Endodermal cell (in vitro differentiated cells): ENCODE measurements around the gene KCTD1. TPM values are rescaled to one million over a fixed set of nuclear protein-coding genes. Genes with fewer than 3 reads are reported as not detected.

ENCODE experiments used
- DNase-seq: peaks from one replicate; pipeline ENCODE4 v3.0.0-alpha.2; 2017
- H3K27ac ChIP-seq: 2 replicates; pipeline ENCODE4 v1.5.1; 2013; ENCODE audit warnings: mild to moderate bottlenecking, low read depth, low read length, moderate library complexity
- H3K27me3 ChIP-seq: 2 replicates; pipeline ENCODE4 v1.6.1; 2013; ENCODE audit warnings: mild to moderate bottlenecking, low read length, moderate library complexity; ENCODE audit not compliant: insufficient read depth, control insufficient read depth, poor library complexity, severe bottlenecking
- H3K36me3 ChIP-seq: 2 replicates; pipeline ENCODE4 v1.7.0; 2013; ENCODE audit warnings: mild to moderate bottlenecking, low read length, moderate library complexity; ENCODE audit not compliant: control insufficient read depth, insufficient read depth
- H3K4me1 ChIP-seq: one replicate; pipeline ENCODE4 v1.7.0; 2013; ENCODE audit warnings: low read length; ENCODE audit not compliant: control insufficient read depth, insufficient read depth
- H3K4me3 ChIP-seq: 2 replicates; pipeline ENCODE4 v1.5.1; 2013; ENCODE audit warnings: mild to moderate bottlenecking, low read length, moderate library complexity
- H3K9ac ChIP-seq: 2 replicates; pipeline ENCODE4 v1.6.1; 2013; ENCODE audit warnings: mild to moderate bottlenecking, low read length, moderate library complexity; ENCODE audit not compliant: poor library complexity, severe bottlenecking; ENCODE audit errors: extremely low read depth
- H3K9me3 ChIP-seq: 2 replicates; pipeline ENCODE4 v1.6.1; 2013; ENCODE audit warnings: mild to moderate bottlenecking, low read length, moderate library complexity; ENCODE audit not compliant: control insufficient read depth
- H3K27ac Mint-ChIP-seq: 2 replicates; pipeline ENCODE4 v1.8.0; 2020; ENCODE audit warnings: mixed read lengths
- H3K27me3 Mint-ChIP-seq: 2 replicates; pipeline ENCODE4 v1.8.0; 2021; ENCODE audit warnings: mild to moderate bottlenecking, mixed read lengths; ENCODE audit not compliant: insufficient read depth
- H3K36me3 Mint-ChIP-seq: 2 replicates; pipeline ENCODE4 v1.8.0; 2020; ENCODE audit warnings: low read depth, mixed read lengths
- H3K4me1 Mint-ChIP-seq: 2 replicates; pipeline ENCODE4 v1.8.0; 2020; ENCODE audit warnings: mixed read lengths
- H3K4me3 Mint-ChIP-seq: 2 replicates; pipeline ENCODE4 v1.8.0; 2020; ENCODE audit warnings: mild to moderate bottlenecking, moderate library complexity, mixed read lengths
- H3K9me3 Mint-ChIP-seq: 2 replicates; pipeline ENCODE4 v1.8.0; 2020; ENCODE audit warnings: mild to moderate bottlenecking, mixed read lengths
- WGBS, 2 experiments: methylation state at CpG; one replicate each; pipeline versions ENCODE4 v1.1.5 to v1.1.7; 2013; ENCODE audit warnings: missing lambda C conversion rate in 2 of 2, mixed read lengths in 1 of 2; ENCODE audit not compliant: insufficient coverage in 1 of 2, insufficient read length in 1 of 2; 5-methylcytosine and 5-hydroxymethylcytosine counted together
- total RNA-seq, 2 donors: library from RNA; stranded (reverse); fragmentation: NEBNext Ultra II Directional in 1 of 2; extraction: Animal tissue kit (Norgen Biotek cat#: 25700) in 1 of 2; gene quantifications; 2 replicates in 1 of 2; 3 replicates in 1 of 2; pipeline ENCODE4 v1.2.1, GENCODE V29; 2021
- TF ChIP-seq, protein P1 (sequence below): fragments of 200-600 bp; sonication (generic); conservative IDR thresholded peaks from 2 replicates; pipeline ENCODE4 v1.5.0; 2021; ENCODE audit warnings: antibody characterized with exemption, mild to moderate bottlenecking

The KCTD1 gene
- total RNA-seq, 2 donors from 2014 or later = 6.8 to 7.3 TPM

DNA sequence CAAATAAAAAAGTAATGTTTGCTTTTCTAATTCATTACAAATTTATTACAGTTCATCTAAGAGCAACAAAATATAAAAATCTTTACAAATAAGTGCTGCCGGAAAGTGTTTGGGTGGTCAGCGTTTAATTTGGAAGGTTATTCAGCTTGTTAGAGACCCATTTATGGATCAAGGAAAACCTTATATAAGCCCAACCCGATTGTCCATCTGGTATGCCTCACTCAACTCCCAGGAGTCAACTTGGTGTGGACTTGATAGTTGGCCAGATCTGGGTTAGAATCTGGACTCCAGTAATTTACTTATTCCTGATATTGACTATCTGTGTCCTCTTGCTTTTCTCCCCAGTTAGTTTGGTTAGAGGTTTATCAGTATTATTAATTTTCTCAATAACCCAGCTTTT lies 106.2 kb downstream of the KCTD1 start:
- no peak overlapping the region for H3K27ac ChIP-seq
- H3K27ac Mint-ChIP-seq = no peak overlapping the region
- H3K27me3 ChIP-seq = no peaks in the 10 kb centered on the region
- H3K4me3 ChIP-seq = no peak overlapping the region
- WGBS, 2 experiments = 91 to 100% methylated on average over 1 to 3 of the region's 3 CpGs
- DNase-seq = no peak
- no peaks in the 10 kb centered on the region for H3K9me3 Mint-ChIP-seq
- no peak overlapping the region for H3K9ac ChIP-seq
- H3K27me3 Mint-ChIP-seq = peaks cover 3% of the 10 kb centered on the region
- no peaks in the 10 kb centered on the region for H3K4me1 Mint-ChIP-seq
- no peaks in the 10 kb centered on the region for H3K4me1 ChIP-seq
- no peak overlapping the region for H3K4me3 Mint-ChIP-seq
- H3K36me3 Mint-ChIP-seq = no peaks in the 10 kb centered on the region
- H3K36me3 ChIP-seq = no peaks in the 10 kb centered on the region
- peaks cover 5% of the 10 kb centered on the region for H3K9me3 ChIP-seq
- TF ChIP-seq, protein P1, sequence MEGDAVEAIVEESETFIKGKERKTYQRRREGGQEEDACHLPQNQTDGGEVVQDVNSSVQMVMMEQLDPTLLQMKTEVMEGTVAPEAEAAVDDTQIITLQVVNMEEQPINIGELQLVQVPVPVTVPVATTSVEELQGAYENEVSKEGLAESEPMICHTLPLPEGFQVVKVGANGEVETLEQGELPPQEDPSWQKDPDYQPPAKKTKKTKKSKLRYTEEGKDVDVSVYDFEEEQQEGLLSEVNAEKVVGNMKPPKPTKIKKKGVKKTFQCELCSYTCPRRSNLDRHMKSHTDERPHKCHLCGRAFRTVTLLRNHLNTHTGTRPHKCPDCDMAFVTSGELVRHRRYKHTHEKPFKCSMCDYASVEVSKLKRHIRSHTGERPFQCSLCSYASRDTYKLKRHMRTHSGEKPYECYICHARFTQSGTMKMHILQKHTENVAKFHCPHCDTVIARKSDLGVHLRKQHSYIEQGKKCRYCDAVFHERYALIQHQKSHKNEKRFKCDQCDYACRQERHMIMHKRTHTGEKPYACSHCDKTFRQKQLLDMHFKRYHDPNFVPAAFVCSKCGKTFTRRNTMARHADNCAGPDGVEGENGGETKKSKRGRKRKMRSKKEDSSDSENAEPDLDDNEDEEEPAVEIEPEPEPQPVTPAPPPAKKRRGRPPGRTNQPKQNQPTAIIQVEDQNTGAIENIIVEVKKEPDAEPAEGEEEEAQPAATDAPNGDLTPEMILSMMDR = no peak

DNA sequence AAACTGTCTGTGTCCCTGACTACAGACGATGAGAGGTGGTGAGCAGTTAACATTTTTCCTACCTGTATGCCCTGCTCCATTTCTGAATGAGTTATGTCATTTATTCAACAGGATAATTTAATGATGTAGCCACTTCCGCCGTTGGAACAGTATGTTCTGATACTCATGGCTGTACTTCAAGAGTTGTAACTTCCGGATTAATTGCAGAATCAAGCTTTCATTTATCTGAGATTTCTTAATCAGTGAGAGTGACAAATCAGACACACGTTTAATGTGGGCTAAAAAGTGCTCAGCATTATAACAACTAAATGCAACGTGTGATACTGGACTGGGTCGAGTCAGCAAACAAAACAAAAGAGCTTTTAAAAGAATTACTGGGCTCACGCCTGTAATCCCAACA lies 107.7 kb downstream of the KCTD1 start:
- no peaks in the 10 kb centered on the region for H3K27me3 ChIP-seq
- no peak overlapping the region for H3K4me3 ChIP-seq
- no peak overlapping the region for H3K9ac ChIP-seq
- no peak overlapping the region for H3K27ac Mint-ChIP-seq
- H3K36me3 Mint-ChIP-seq = no peaks in the 10 kb centered on the region
- TF ChIP-seq, protein P1 = no peak
- no peak overlapping the region for H3K4me3 Mint-ChIP-seq
- H3K4me1 Mint-ChIP-seq = no peaks in the 10 kb centered on the region
- no peak overlapping the region for H3K27ac ChIP-seq
- no peaks in the 10 kb centered on the region for H3K9me3 Mint-ChIP-seq
- no peaks in the 10 kb centered on the region for H3K36me3 ChIP-seq
- peaks cover 11% of the 10 kb centered on the region for H3K27me3 Mint-ChIP-seq
- no peak for DNase-seq
- WGBS, 2 experiments = 89 to 92% methylated on average over 7 to 8 of the region's 8 CpGs
- H3K4me1 ChIP-seq = no peaks in the 10 kb centered on the region
- H3K9me3 ChIP-seq = peaks cover 5% of the 10 kb centered on the region

- no peak for DNase-seq
- no peaks in the 10 kb centered on the region for H3K4me1 Mint-ChIP-seq
- no peak overlapping the region for H3K4me3 Mint-ChIP-seq
- Histone ChIP-seq H3K4me3 (no peak overlapping the region), H3K27me3 (no peaks in the 10 kb centered on the region), H3K36me3 (no peaks in the 10 kb centered on the region), H3K27ac (no peak overlapping the region), H3K9me3 (peaks cover 5% of the 10 kb centered on the region), H3K4me1 (no peaks in the 10 kb centered on the region), H3K9ac (no peak overlapping the region)
- WGBS, 2 experiments = 96 to 100% methylated on average over 2 to 4 of the region's 4 CpGs
- peaks cover 11% of the 10 kb centered on the region for H3K27me3 Mint-ChIP-seq
- no peaks in the 10 kb centered on the region for H3K36me3 Mint-ChIP-seq
- no peaks in the 10 kb centered on the region for H3K9me3 Mint-ChIP-seq
- TF ChIP-seq, protein P1 = no peak
- H3K27ac Mint-ChIP-seq = no peak overlapping the region
Measured at GRCh38 chr18:26439537-26439936, 108.8 kb downstream of the KCTD1 start.
